Activated CD8-positive, alpha-beta T cell treated with anti-CD3 and anti-CD28 coated beads, Interleukin-2, amount 10 ng/mL, durations not matched to agents 7 days and 5 days (primary cell): ENCODE data around the gene MPO. TPM values are rescaled to one million over a fixed set of nuclear protein-coding genes. Genes with fewer than 3 reads are reported as not detected.

Source experiments
- total RNA-seq, 2 experiments: library from RNA; stranded (reverse); gene quantifications; one replicate each; pipeline ENCODE4 v1.2.3, GENCODE V29; 2021

MPO gene
- total RNA-seq, 2 experiments from 2014 or later: not detected

Other genes starting within 250 kb of the MPO start
- gene DYNLL2, start 197.5 kb downstream of the MPO start, total RNA-seq: 10 to 100 TPM; 30.9 to 31.7 TPM
- under 1 TPM; 0.50 TPM for gene OR4D1, start 132.6 kb downstream of the MPO start, total RNA-seq
- not detected for gene OR4D2, start 114.0 kb downstream of the MPO start, total RNA-seq
- not detected for gene EPX, start 88.2 kb downstream of the MPO start, total RNA-seq
- gene MKS1, start 61.7 kb downstream of the MPO start, total RNA-seq: 10 to 100 TPM; 16.1 to 17.6 TPM
- not detected for gene LPO, start 42.4 kb downstream of the MPO start, total RNA-seq
- 10 to 100 TPM; 45.8 to 51.5 TPM for gene TSPOAP1, start 47.9 kb upstream of the MPO start, total RNA-seq
- gene SUPT4H1, start 71.3 kb upstream of the MPO start, total RNA-seq: 10 to 100 TPM; 75.2 to 90.8 TPM
- under 1 TPM in 1 of 2 experiments, not detected in 1; 0.05 TPM for gene RNF43, start 136.6 kb upstream of the MPO start, total RNA-seq
- gene HSF5, start 207.5 kb upstream of the MPO start, total RNA-seq: under 1 TPM; 0.08 to 0.18 TPM
- 10 to 100 TPM; 47.7 to 48.6 TPM for gene MTMR4, start 233.7 kb upstream of the MPO start, total RNA-seq